ENCODE measurements around the gene HS3ST2. TPM values are rescaled to one million over a fixed set of nuclear protein-coding genes. Genes with fewer than 3 reads are reported as not detected.

Gene HS3ST2
- total RNA-seq, result not detected

DNA sequence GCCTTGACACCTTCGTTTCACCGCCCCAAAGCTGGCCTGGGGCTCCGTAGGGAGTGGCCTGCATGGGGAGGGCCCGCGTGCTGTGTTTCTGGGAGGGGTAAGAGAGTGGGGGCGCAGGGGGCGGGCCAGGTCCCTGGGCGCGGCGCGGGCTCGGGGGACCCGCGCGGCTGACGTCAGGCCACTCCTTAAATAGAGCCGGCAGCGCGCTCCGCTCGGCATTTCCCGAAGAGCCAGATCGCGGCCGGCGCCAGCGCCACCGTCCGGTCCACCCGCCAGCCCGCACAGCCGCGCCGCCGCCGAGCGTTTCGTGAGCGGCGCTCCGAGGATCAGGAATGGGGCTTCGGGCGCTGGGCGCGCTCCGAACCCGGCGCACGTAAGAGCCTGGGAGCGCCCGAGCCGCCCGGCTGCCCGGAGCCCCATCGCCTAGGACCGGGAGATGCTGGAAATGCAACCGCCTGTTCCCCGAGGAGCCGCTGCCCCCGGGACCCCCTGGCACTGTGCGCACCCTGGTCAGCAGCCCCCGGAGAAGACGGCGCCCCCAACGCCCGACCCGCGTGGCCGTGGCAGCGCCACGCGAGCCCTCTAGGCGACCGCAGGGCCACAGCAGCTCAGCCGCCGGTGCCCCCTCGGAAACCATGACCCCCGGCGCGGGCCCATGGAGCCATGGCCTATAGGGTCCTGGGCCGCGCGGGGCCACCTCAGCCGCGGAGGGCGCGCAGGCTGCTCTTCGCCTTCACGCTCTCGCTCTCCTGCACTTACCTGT, at the start of gene HS3ST2:
Gene HS3ST2 (plus strand): TSS at position 215 of the 763 bp plus-strand sequence. CDS start 449 bp downstream, at position 664.
- peaks cover 1% of the 10 kb centered on the region for H3K9me3 Mint-ChIP-seq
- intact Hi-C loops (cut with micrococcal nuclease), result no loop called here
- H3K36me3 Mint-ChIP-seq, result no peaks in the 10 kb centered on the region
- peaks cover 38% of the 10 kb centered on the region for H3K27me3 Mint-ChIP-seq
- no peak within 1 kb of the TSS for H3K4me3 Mint-ChIP-seq
- POLR2A ChIA-PET, result no interaction called here
- CTCF ChIA-PET, result no interaction called here
- H3K4me1 Mint-ChIP-seq (ENCODE audit: low read depth), result peaks cover 6% of the 10 kb centered on the region
- DNase-seq, result no peak
- no peak within 1 kb of the TSS for H3K27ac Mint-ChIP-seq

DNA sequence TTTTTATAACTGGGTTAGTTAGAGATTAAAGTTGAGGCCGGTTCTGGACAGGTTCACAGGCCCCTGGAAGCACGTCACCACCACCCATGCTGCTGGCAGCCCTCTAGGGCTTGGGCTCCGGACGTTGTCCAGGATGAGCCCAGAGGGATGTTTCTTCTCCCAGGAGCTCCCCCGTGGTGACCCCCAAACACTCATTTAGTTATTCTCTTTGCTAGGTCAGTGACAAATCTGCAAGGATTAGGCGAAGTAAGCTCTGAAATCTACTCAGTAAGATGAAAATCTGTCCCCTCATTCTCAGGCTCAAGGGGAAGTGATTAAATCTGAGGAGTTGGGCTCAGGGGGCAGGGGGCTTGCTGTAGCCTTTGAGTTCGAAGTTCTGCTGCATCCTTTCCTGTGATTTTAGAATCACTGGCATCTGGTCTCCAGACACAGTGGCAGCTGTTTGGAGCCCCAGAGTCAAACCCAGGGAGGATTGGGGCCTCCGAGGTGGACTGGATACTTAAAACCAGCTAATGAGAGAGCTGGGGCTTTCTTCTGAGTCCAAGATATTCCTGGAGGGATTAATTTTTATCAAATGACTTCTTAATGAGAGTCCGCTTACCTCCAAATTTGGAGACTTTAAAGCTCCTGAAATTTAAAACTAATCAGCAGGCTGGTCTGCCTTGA, 49.2 kb upstream of the HS3ST2 start:
- intact Hi-C loops (cut with micrococcal nuclease), result no loop called here
- ChIA-PET CTCF (no interaction called here), POLR2A (no interaction called here)
- H3K4me3 Mint-ChIP-seq, result no peak overlapping the region
- H3K27ac Mint-ChIP-seq, result no peak overlapping the region
- peaks cover 13% of the 10 kb centered on the region for H3K27me3 Mint-ChIP-seq
- H3K4me1 Mint-ChIP-seq (ENCODE audit: low read depth), result no peaks in the 10 kb centered on the region
- H3K9me3 Mint-ChIP-seq, result no peaks in the 10 kb centered on the region
- no peaks in the 10 kb centered on the region for H3K36me3 Mint-ChIP-seq
- DNase-seq, result no peak

DNA sequence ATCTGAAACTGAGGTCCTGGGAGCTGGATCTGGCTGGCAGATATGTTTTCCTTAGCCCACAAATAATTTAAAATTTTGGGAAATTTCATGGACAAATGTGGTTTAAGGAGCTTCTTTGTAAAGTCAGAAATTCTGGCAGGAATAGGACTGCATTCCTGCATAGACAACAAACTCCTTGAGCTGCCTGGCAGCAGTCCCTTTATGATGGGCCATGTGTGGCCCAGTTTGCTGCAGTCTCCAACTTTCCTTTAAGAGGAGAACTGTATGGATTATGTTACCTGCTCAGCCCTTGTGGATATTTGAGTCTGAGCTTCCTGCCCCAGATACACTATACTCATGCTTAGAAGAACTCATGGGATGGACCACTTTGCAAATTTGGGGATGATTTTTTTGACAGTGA, 48.5 kb upstream of the HS3ST2 start:
- no peak overlapping the region for H3K27ac Mint-ChIP-seq
- CTCF ChIA-PET, result no interaction called here
- no peaks in the 10 kb centered on the region for H3K9me3 Mint-ChIP-seq
- POLR2A ChIA-PET, result no interaction called here
- DNase-seq, result no peak
- H3K27me3 Mint-ChIP-seq, result peaks cover 16% of the 10 kb centered on the region
- no peaks in the 10 kb centered on the region for H3K36me3 Mint-ChIP-seq
- intact Hi-C loops (cut with micrococcal nuclease), result no loop called here
- H3K4me3 Mint-ChIP-seq, result no peak overlapping the region
- no peaks in the 10 kb centered on the region for H3K4me1 Mint-ChIP-seq (ENCODE audit: low read depth)

DNA sequence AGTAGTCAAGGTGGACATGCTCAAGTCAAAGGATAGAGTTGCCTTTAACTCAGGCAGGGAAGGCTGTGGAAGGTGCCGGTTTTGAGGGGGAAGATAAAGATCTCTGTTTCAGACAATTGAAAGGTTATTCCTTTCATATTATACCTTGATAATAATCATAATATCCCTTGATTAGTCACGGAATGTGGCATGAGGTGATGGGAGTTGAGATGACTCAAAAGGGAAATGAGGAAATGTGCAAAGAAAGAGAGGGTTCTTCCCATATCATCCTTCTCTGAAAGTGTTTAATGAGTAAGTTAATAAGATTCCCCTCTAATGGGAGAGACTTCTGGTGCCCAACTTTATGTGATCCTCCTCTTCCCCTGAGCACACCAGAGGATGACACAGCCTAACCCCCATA, 43.1 kb upstream of the HS3ST2 start:
- CTCF ChIA-PET, result no interaction called here
- Mint-ChIP-seq H3K36me3 (no peaks in the 10 kb centered on the region), H3K4me1 (ENCODE audit: low read depth) (no peaks in the 10 kb centered on the region), H3K4me3 (no peak overlapping the region), H3K27ac (no peak overlapping the region), H3K9me3 (no peaks in the 10 kb centered on the region), H3K27me3 (peaks cover 42% of the 10 kb centered on the region)
- DNase-seq, result no peak
- POLR2A ChIA-PET, result no interaction called here
- intact Hi-C loops (cut with micrococcal nuclease), result no loop called here

DNA sequence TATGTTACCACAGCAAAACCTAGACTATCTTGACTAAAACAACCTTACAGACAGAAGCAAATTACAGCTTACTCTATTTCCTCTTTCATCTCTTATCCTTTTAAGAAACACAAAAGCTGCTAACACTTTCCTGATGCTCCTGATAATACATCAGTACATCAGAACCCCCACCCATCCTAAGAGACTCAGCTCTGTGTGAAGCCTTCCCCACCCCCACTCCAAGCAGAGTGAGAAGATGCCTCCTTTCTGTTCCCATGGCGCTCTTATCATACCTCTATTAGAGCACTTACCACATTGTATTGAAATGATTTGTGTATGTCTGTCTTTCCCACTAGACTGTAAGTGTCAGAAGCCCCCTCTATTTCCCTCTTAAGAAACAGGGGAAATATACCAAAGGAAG, 42.4 kb upstream of the HS3ST2 start:
- Mint-ChIP-seq H3K36me3 (no peaks in the 10 kb centered on the region), H3K4me1 (ENCODE audit: low read depth) (no peaks in the 10 kb centered on the region), H3K4me3 (no peak overlapping the region), H3K9me3 (no peaks in the 10 kb centered on the region), H3K27me3 (peaks cover 40% of the 10 kb centered on the region), H3K27ac (no peak overlapping the region)
- ChIA-PET POLR2A (no interaction called here), CTCF (no interaction called here)
- DNase-seq, result no peak
- intact Hi-C loops (cut with micrococcal nuclease), result no loop called here

DNA sequence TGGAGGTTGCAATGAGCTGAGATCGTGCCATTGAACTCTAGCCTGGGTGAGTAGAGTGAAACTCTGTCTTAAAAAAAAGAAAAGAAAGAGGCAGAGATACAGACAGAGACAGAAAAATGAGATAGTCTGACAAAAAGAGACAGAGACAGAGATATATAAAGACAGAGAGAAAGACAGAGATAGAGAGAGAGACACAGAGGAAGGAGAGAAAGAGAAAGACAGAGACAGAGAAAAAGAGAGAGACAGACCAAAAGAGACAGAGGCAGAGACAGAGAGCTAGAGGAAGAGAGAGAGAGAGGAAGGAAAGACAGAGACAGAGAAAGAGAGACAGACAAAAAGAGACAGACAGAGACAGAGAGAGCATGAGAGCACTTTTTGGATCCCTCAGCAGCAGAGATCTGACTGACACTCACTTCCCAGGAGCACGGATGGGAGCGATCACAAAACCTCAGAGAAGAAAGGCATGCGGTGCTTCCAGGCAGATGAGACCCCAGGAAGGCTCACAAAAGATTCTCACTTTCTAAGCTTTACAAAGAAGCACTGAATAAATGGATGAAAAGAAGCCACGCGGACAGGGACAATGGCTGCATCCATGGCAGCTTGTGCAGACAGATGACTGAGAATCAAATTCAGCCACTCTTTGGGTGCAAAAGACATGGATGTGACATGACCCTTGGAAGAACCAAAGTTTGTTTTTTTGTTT, 38.6 kb upstream of the HS3ST2 start:
- H3K36me3 Mint-ChIP-seq, result no peaks in the 10 kb centered on the region
- CTCF ChIA-PET, result no interaction called here
- intact Hi-C loops (cut with micrococcal nuclease), result no loop called here
- no peaks in the 10 kb centered on the region for H3K9me3 Mint-ChIP-seq
- no peak overlapping the region for H3K27ac Mint-ChIP-seq
- no peak for DNase-seq
- peaks cover 31% of the 10 kb centered on the region for H3K27me3 Mint-ChIP-seq
- no peaks in the 10 kb centered on the region for H3K4me1 Mint-ChIP-seq (ENCODE audit: low read depth)
- POLR2A ChIA-PET, result no interaction called here
- no peak overlapping the region for H3K4me3 Mint-ChIP-seq

DNA sequence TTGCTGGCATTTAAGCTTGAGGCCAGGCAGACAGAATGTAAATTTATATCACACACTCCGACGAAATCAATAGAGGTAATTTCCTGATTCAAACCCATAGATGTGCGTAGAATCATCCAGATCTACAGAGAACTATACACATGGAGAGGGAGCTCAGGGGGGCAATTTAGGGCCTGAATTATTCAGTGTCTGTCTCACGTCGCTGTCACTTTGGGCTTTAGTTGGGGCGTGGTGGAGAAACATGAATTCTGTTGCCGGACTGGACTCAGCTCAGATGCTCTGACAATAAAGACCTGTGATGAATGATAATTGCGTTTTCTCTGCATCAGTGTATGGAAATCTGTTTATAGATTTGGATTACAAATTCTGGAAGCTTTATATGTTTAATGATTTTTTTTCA, 32.5 kb upstream of the HS3ST2 start:
- H3K27ac Mint-ChIP-seq, result no peak overlapping the region
- H3K4me3 Mint-ChIP-seq, result no peak overlapping the region
- POLR2A ChIA-PET, result no interaction called here
- peaks cover 4% of the 10 kb centered on the region for H3K27me3 Mint-ChIP-seq
- H3K9me3 Mint-ChIP-seq, result no peaks in the 10 kb centered on the region
- H3K36me3 Mint-ChIP-seq, result no peaks in the 10 kb centered on the region
- no peak for DNase-seq
- H3K4me1 Mint-ChIP-seq (ENCODE audit: low read depth), result no peaks in the 10 kb centered on the region
- intact Hi-C loops (cut with micrococcal nuclease), result no loop called here
- CTCF ChIA-PET, result no interaction called here

DNA sequence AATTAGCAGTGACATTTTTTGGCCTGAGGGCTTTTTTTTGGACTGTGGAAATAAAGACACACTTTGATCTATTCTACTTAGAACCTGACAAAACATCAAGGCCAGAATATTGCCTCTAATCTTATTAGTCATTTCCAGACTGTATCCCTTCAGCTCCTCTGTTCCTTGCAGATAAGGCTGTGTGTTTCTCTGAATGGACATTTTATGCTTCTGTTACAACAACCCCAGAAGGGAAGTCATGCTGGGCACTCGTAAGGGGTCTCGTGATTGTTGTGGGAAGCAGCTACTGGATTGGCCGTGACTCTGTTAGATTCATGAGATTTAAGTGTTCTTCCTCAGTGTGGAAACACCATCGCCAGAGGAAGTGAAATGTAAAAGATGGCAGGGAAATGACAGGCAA, 31.6 kb upstream of the HS3ST2 start:
- no peak overlapping the region for H3K27ac Mint-ChIP-seq
- peaks cover 3% of the 10 kb centered on the region for H3K27me3 Mint-ChIP-seq
- no peak for DNase-seq
- POLR2A ChIA-PET, result no interaction called here
- no peak overlapping the region for H3K4me3 Mint-ChIP-seq
- CTCF ChIA-PET, result no interaction called here
- no peaks in the 10 kb centered on the region for H3K4me1 Mint-ChIP-seq (ENCODE audit: low read depth)
- H3K36me3 Mint-ChIP-seq, result no peaks in the 10 kb centered on the region
- no peaks in the 10 kb centered on the region for H3K9me3 Mint-ChIP-seq
- intact Hi-C loops (cut with micrococcal nuclease), result no loop called here

DNA sequence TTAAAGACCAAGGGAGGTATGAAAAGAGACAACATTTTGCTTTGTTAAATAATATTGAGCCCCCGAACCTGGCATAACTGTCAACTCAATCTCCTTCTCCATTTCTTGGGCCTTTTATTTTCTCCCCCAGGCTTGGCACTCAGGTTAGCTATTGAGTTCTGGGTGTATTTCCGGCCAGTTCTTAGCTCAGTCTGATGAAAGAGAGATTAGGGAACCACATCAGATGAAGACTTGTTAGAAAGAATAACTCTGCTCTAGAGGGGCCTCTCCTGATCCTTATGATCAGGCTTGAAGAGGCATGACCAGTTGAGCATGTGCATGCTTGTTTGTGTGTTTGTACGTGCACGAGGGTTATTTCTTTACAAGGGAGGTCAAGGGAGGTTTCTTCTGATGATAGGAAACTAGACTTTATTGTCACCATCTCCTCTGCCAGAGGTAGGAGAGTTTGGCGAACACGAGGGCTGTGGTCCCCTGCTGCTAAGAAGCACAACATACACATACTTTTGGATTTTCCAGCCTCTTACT, 29.2 kb upstream of the HS3ST2 start:
- POLR2A ChIA-PET, result no interaction called here
- Mint-ChIP-seq H3K27me3 (peaks cover 6% of the 10 kb centered on the region), H3K4me3 (no peak overlapping the region), H3K4me1 (ENCODE audit: low read depth) (no peaks in the 10 kb centered on the region), H3K36me3 (no peaks in the 10 kb centered on the region), H3K9me3 (no peaks in the 10 kb centered on the region), H3K27ac (no peak overlapping the region)
- no peak for DNase-seq
- CTCF ChIA-PET, result no interaction called here
- intact Hi-C loops (cut with micrococcal nuclease), result no loop called here

DNA sequence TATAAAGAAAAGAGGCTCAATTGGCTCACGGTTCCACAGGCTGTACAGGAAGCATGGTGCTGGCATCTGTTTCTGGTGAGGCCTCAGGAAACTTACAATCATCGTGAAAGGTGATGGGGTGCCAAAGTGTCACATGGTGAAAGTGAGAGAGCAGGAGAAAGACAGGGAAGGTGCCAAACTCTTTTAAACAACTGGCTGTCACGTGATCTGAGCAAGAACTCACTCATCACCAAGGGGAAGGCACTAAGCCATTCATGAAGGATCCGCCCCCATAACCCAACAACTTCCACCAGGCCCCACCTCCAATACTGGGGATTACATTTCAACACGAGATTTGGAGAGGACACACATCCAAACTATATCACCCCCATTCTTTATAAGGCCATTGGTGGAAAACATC, 28.4 kb upstream of the HS3ST2 start:
- CTCF ChIA-PET, result no interaction called here
- intact Hi-C loops (cut with micrococcal nuclease), result no loop called here
- Mint-ChIP-seq H3K27ac (no peak overlapping the region), H3K27me3 (peaks cover 6% of the 10 kb centered on the region), H3K4me3 (no peak overlapping the region), H3K36me3 (no peaks in the 10 kb centered on the region), H3K9me3 (no peaks in the 10 kb centered on the region), H3K4me1 (ENCODE audit: low read depth) (no peaks in the 10 kb centered on the region)
- no peak for DNase-seq
- POLR2A ChIA-PET, result no interaction called here

DNA sequence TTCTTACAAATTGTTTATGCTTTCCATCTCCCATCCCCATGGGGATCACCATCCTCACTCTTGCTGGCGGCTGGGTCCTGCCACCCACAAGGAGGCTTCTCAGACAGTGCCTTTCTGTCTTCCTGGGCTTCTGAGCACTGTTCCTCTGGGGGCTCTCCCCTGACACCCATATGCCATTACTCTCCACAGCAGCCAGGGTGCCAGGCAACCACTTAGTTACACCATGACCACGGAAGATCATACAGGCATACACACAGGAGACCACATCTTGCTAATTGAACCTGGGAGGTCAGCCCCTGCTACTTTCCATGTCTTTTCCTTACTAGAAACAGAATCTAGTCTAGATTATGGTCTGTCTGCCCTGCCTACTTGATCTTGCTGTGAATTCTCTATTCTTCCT, 27.7 kb upstream of the HS3ST2 start:
- POLR2A ChIA-PET, result no interaction called here
- Mint-ChIP-seq H3K4me3 (no peak overlapping the region), H3K27ac (no peak overlapping the region), H3K9me3 (no peaks in the 10 kb centered on the region), H3K27me3 (peaks cover 6% of the 10 kb centered on the region), H3K36me3 (no peaks in the 10 kb centered on the region), H3K4me1 (ENCODE audit: low read depth) (no peaks in the 10 kb centered on the region)
- CTCF ChIA-PET, result no interaction called here
- intact Hi-C loops (cut with micrococcal nuclease), result no loop called here
- DNase-seq, result no peak

DNA sequence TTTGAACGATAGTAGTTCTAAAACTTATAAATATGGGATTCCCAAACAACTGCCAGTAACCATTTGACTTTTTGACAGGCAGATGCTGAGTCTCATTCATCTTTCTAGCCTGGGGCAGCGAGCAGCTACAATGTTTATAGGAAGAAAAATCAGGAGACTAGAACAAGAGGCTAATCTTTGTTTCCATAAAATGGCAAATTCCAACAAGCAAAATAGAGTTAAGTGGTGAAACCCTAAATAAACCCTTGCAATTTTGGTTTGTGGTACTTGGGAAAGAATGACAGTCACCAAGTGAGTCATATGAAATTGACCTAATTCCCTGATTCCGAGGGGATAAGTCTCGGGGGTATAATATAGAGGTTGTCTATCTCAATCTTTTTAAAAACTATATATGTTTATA, 27.3 kb upstream of the HS3ST2 start:
- Mint-ChIP-seq H3K36me3 (no peaks in the 10 kb centered on the region), H3K27ac (no peak overlapping the region), H3K27me3 (peaks cover 8% of the 10 kb centered on the region), H3K4me3 (no peak overlapping the region), H3K4me1 (ENCODE audit: low read depth) (no peaks in the 10 kb centered on the region), H3K9me3 (no peaks in the 10 kb centered on the region)
- ChIA-PET POLR2A (no interaction called here), CTCF (no interaction called here)
- intact Hi-C loops (cut with micrococcal nuclease), result no loop called here
- no peak for DNase-seq

All from activated CD4-positive, alpha-beta memory T cell treated with anti-CD3 and anti-CD28 coated beads for 36 hours (primary cell).